MCF 10A (cell line): ENCODE measurements around the gene OSBP2. TPM values are rescaled to one million over a fixed set of nuclear protein-coding genes. Genes with fewer than 3 reads are reported as not detected.

Source experiments
- BruUV-seq: library from RNA; stranded (reverse); fragments of 400-500 nt; replicated peaks from 2 replicates; lab custom pipeline; 2021; lab: Mats Ljungman, UMichigan
- CTCF ChIA-PET: fragments of 300-600 bp; sonication (Branson Sonifier 250); formaldehyde crosslinking; extraction: SDS; loops from one replicate; lab custom pipeline; 2021; ENCODE audit warnings: antibody characterized with exemption, inconsistent platforms; lab: Yijun Ruan, JAX
- POLR2A ChIA-PET: fragments of 300-600, 350-650 bp; sonication (Branson Sonifier 250); formaldehyde crosslinking; extraction: SDS; loops from one replicate; lab custom pipeline; 2020; ENCODE audit warnings: antibody characterized with exemption, inconsistent platforms; lab: Yijun Ruan, JAX
- DNase-seq: peaks from one replicate; pipeline ENCODE4 v3.0.0-alpha.2; 2018; ENCODE audit not compliant: unreplicated experiment
- H3K27ac Mint-ChIP-seq: one replicate; pipeline ENCODE4 v1.8.0; 2022; ENCODE audit warnings: mild to moderate bottlenecking, low read depth, mixed read lengths; ENCODE audit not compliant: unreplicated experiment
- H3K27me3 Mint-ChIP-seq: one replicate; pipeline ENCODE4 v1.8.0; 2022; ENCODE audit warnings: mixed read lengths; ENCODE audit not compliant: insufficient read depth, unreplicated experiment
- H3K36me3 Mint-ChIP-seq: one replicate; pipeline ENCODE4 v1.8.0; 2022; ENCODE audit warnings: mild to moderate bottlenecking, moderate library complexity, mixed read lengths; ENCODE audit not compliant: insufficient read depth, unreplicated experiment
- H3K4me1 Mint-ChIP-seq: one replicate; pipeline ENCODE4 v1.8.0; 2022; ENCODE audit warnings: mixed read lengths; ENCODE audit not compliant: insufficient read depth, unreplicated experiment
- H3K4me3 Mint-ChIP-seq: one replicate; pipeline ENCODE4 v1.8.0; 2022; ENCODE audit warnings: mild to moderate bottlenecking, moderate library complexity, mixed read lengths; ENCODE audit not compliant: unreplicated experiment
- H3K9me3 Mint-ChIP-seq: one replicate; pipeline ENCODE4 v1.8.0; 2022; ENCODE audit warnings: mixed read lengths; ENCODE audit not compliant: unreplicated experiment
- CTCF ChIP-seq: fragments of 200-600 bp; IDR thresholded peaks from one replicate; pipeline ENCODE4 v1.8.0; 2022; ENCODE audit warnings: antibody characterized with exemption, mild to moderate bottlenecking; ENCODE audit not compliant: unreplicated experiment
- intact Hi-C: fragments of 100-400 bp; cut with micrococcal nuclease; formaldehyde crosslinking; loops from 2 replicates; pipeline ENCODE4 v1.14.1; 2022
- total RNA-seq: library from RNA; stranded (reverse); gene quantifications from 2 replicates; pipeline ENCODE4 v1.2.3, GENCODE V29; 2022

OSBP2 gene
- total RNA-seq, 1 experiment from 2014 or later: 276 TPM

- BruUV-seq: no TSS peak
- no peaks in the 10 kb centered on the region for H3K27me3 Mint-ChIP-seq
- no peak for TF ChIP-seq CTCF
- CTCF ChIA-PET: interaction anchor here (0.8 kb wide), 1 partner anchor 15 kb away, joined by 3 read pairs; no protein-coding TSS in a partner anchor
- H3K4me1 Mint-ChIP-seq: no peaks in the 10 kb centered on the region
- peak overlapping the region; percentile 71 for H3K27ac Mint-ChIP-seq
- no peak for DNase-seq
- intact Hi-C loops: no loop called here
- H3K4me3 Mint-ChIP-seq: no peak overlapping the region
- POLR2A ChIA-PET: no interaction called here
- no peaks in the 10 kb centered on the region for H3K9me3 Mint-ChIP-seq
- H3K36me3 Mint-ChIP-seq: peaks cover 6% of the 10 kb centered on the region
Measured at GRCh38 chr22:30876915-30877553, 182.4 kb downstream of the OSBP2 start.

GRCh38 chr22:30877662-30878515 lies 183.2 kb downstream of the OSBP2 start:
- POLR2A ChIA-PET: interaction anchor here (0.6 kb wide), 2 partner anchors 9 to 138 kb away, joined by 3 to 4 read pairs; no protein-coding TSS in a partner anchor
- CTCF ChIA-PET: no interaction called here
- H3K27me3 Mint-ChIP-seq: no peaks in the 10 kb centered on the region
- no peak for DNase-seq
- intact Hi-C loops: no loop called here
- no peaks in the 10 kb centered on the region for H3K9me3 Mint-ChIP-seq
- no peaks in the 10 kb centered on the region for H3K4me1 Mint-ChIP-seq
- TF ChIP-seq CTCF: no peak
- BruUV-seq: no TSS peak
- no peak overlapping the region for H3K4me3 Mint-ChIP-seq
- peak overlapping the region; percentile 71 for H3K27ac Mint-ChIP-seq
- H3K36me3 Mint-ChIP-seq: peaks cover 6% of the 10 kb centered on the region

- H3K36me3 Mint-ChIP-seq: peaks cover 10% of the 10 kb centered on the region
- DNase-seq: no peak
- BruUV-seq: no TSS peak
- intact Hi-C loops: no loop called here
- no peak overlapping the region for H3K27ac Mint-ChIP-seq
- H3K9me3 Mint-ChIP-seq: no peaks in the 10 kb centered on the region
- CTCF ChIA-PET: interaction anchor here (0.6 to 1.1 kb wide), 4 partner anchors 11 to 90 kb away, joined by 3 read pairs; no protein-coding TSS in a partner anchor
- H3K4me3 Mint-ChIP-seq: no peak overlapping the region
- TF ChIP-seq CTCF: no peak
- POLR2A ChIA-PET: interaction anchor here (0.6 kb wide), 1 partner anchor 139 kb away, joined by 3 read pairs; no protein-coding TSS in a partner anchor
- no peaks in the 10 kb centered on the region for H3K4me1 Mint-ChIP-seq
- no peaks in the 10 kb centered on the region for H3K27me3 Mint-ChIP-seq
Measured at GRCh38 chr22:30878516-30879414, 184.1 kb downstream of the OSBP2 start.
